Muscle layer of duodenum (tissue), 2 donors: ENCODE data around the gene DCAF11.

ENCODE experiments used
- H3K27ac ChIP-seq: one replicate; pipeline ENCODE4 v1.7.0; 2013; ENCODE audit warnings: mild to moderate bottlenecking, low read length
- H3K27me3 ChIP-seq: one replicate; pipeline ENCODE4 v1.7.0; 2013; ENCODE audit warnings: low read depth, mild to moderate bottlenecking, control low read depth, low read length
- H3K36me3 ChIP-seq, 2 donors: one replicate each; pipeline ENCODE4 v1.7.0; 2013; ENCODE audit warnings: low read length in 2 of 2, control low read depth in 1 of 2, mild to moderate bottlenecking in 1 of 2; ENCODE audit not compliant: insufficient read depth in 2 of 2, control insufficient read depth in 1 of 2
- H3K4me1 ChIP-seq, 2 donors: one replicate each; pipeline ENCODE4 v1.7.0; 2013; ENCODE audit warnings: low read length in 2 of 2, mild to moderate bottlenecking in 2 of 2, control low read depth in 1 of 2, moderate library complexity in 1 of 2; ENCODE audit not compliant: insufficient read depth in 2 of 2, control insufficient read depth in 1 of 2
- H3K4me3 ChIP-seq, 2 donors: one replicate each; pipeline ENCODE4 v1.7.0; 2013; ENCODE audit warnings: low read length in 2 of 2, low read depth in 1 of 2, mild to moderate bottlenecking in 1 of 2
- H3K9me3 ChIP-seq, 2 donors: one replicate each; pipeline ENCODE4 v1.7.0; 2013; ENCODE audit warnings: low read length in 2 of 2, control low read depth in 1 of 2, mild to moderate bottlenecking in 1 of 2; ENCODE audit not compliant: control insufficient read depth in 1 of 2
- donor health status: healthy.

DCAF11 gene

DNA sequence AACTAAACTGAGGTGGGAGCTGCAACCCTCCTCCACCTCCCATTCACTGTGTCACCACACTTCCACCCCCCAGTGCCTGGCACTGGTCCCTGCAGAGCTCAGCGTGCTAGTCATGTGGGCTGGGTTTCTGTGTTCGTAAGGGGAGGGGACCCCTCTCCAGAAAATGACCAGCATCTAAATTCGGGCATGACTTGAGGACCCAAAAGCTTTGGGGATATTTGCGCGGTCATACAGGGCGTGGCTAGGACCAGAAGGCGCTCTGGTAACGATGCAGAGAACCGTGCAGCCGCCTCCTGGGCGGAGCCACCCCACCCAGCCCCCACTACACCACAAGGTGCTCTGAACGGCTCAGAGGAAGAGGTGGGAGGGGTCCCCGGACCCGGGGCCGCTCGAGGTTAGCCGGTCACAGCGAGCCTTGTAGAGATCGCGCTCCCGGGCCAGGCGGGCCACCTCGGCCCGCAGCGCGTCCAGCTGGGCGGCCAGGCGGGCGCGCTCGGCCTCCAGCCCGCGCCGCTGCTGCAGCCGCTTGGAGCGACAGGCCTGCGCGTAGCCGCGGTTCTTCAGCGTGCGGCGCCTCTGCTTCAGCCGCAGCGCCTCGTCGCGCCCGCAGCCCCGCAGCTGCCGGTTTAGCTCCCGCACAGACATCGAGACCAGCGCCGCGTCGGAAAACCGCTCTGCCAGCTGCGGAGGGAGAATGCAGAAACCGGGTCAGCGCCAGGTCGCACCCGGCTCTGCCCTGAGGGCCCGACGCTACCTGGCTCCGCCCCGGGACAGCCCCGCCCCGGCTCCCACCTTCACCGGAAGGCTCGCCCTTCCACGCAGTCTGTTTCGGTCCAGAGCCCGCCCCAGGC lies 33.5 kb upstream of the DCAF11 start:
- peak overlapping the region; percentile 49 for H3K27ac ChIP-seq
- no peaks in the 10 kb centered on the region for H3K36me3 ChIP-seq
- H3K9me3 ChIP-seq = no peaks in the 10 kb centered on the region
- H3K4me3 ChIP-seq = peak overlapping the region; percentile 58 to 65
- no peaks in the 10 kb centered on the region for H3K27me3 ChIP-seq
- peaks cover 4 to 11% of the 10 kb centered on the region in 2 donors for H3K4me1 ChIP-seq

DNA sequence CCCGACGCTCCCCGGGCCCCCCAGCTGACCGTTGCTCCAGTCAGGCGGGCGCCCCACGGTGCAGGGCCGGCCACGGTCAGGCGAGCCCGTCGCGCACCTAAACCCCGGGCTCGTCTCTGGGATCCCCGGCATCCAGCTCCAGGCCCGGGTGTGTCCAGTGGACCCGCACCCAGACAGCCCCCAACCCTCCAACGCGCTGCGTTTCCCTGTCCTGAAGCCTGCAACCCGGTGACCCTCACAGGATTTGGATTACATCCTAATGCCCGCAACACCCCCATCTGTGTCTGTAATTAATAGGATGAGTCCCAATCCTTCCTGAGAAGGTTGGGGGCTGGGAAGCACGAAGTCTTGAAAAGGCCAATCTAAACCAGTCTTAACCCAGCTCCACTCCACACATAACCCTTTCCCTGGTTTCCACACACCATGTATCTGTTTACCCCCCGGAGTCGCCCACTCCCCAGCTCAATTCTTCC lies 32.8 kb upstream of the DCAF11 start:
- Histone ChIP-seq H3K27ac (no peak overlapping the region), H3K4me3 (peak overlapping the region in 1 of 2 donors; percentile 58), H3K4me1 (peaks cover 4 to 11% of the 10 kb centered on the region in 2 donors), H3K36me3 (no peaks in the 10 kb centered on the region), H3K9me3 (no peaks in the 10 kb centered on the region), H3K27me3 (no peaks in the 10 kb centered on the region)

- Histone ChIP-seq H3K4me1 (peaks cover 4 to 11% of the 10 kb centered on the region in 2 donors), H3K27me3 (no peaks in the 10 kb centered on the region), H3K9me3 (no peaks in the 10 kb centered on the region), H3K36me3 (no peaks in the 10 kb centered on the region), H3K4me3 (no peak overlapping the region), H3K27ac (no peak overlapping the region)
These were observed 32.0 kb upstream of the DCAF11 start for GRCh38 chr14:24082411-24083080.

- Histone ChIP-seq H3K36me3 (no peaks in the 10 kb centered on the region), H3K9me3 (no peaks in the 10 kb centered on the region)
These were observed 31.1 kb upstream of the DCAF11 start for GRCh38 chr14:24083462-24083861.

GRCh38 chr14:24084440-24084839 lies 30.1 kb upstream of the DCAF11 start:
- Histone ChIP-seq H3K4me1 (peaks cover 4 to 11% of the 10 kb centered on the region in 2 donors), H3K9me3 (no peaks in the 10 kb centered on the region), H3K36me3 (no peaks in the 10 kb centered on the region), H3K4me3 (no peak overlapping the region), H3K27ac (no peak overlapping the region), H3K27me3 (no peaks in the 10 kb centered on the region)

More at GRCh38 chr14:24083462-24083861, 31.1 kb upstream of the DCAF11 start:
- Histone ChIP-seq H3K27me3 (no peaks in the 10 kb centered on the region), H3K4me3 (no peak overlapping the region), H3K27ac (no peak overlapping the region), H3K4me1 (peaks cover 4 to 11% of the 10 kb centered on the region in 2 donors)

DNA sequence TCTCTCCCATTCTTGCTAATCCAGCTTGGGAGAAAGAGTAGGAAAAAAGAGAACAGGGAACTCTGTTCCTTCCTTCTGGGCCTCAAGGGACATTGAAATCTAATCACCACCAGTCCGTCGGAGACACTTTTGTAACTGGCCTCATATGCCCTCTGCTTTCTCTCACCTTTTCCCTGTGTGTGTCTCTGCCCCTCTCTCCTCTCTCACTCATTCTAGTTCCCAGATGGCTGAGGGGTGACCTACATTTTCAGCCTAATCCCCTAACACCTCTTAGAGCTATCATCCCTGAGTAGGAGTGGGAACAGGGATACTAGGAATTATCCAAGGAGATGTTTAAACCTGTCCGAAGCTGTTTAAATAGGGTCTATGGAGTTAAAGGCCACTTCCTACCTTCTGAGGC lies 29.4 kb upstream of the DCAF11 start:
- Histone ChIP-seq H3K27me3 (no peaks in the 10 kb centered on the region), H3K4me1 (peaks cover 4 to 11% of the 10 kb centered on the region in 2 donors), H3K36me3 (no peaks in the 10 kb centered on the region), H3K9me3 (no peaks in the 10 kb centered on the region), H3K4me3 (no peak overlapping the region), H3K27ac (no peak overlapping the region)

GRCh38 chr14:24086193-24086955 lies 28.2 kb upstream of the DCAF11 start:
- H3K4me1 ChIP-seq = peaks cover 0 to 4% of the 10 kb centered on the region in 2 donors
- H3K27ac ChIP-seq = no peak overlapping the region
- no peaks in the 10 kb centered on the region for H3K36me3 ChIP-seq
- no peaks in the 10 kb centered on the region for H3K27me3 ChIP-seq
- no peak overlapping the region for H3K4me3 ChIP-seq
- no peaks in the 10 kb centered on the region for H3K9me3 ChIP-seq

DNA sequence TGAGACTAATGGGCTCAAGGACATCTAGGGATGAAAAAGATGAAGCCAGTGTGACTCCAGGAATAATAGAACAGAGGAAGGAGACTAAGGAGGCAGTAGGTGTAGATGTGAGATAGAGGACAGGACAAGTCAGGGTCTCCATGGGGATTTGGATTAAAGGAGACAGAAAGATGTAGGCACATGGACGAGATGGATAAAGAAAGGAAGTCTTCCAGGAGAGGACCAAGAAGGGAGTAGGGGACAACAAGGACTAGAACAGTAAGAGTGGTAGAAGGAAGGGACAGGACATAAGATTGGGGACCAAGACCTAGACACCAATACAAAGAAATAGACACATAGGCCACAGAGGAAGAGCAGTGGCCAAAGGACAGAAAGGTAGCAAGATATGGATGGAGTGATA lies 27.6 kb upstream of the DCAF11 start:
- Histone ChIP-seq H3K27me3 (no peaks in the 10 kb centered on the region), H3K36me3 (no peaks in the 10 kb centered on the region), H3K27ac (no peak overlapping the region), H3K4me3 (no peak overlapping the region), H3K4me1 (no peaks in the 10 kb centered on the region), H3K9me3 (no peaks in the 10 kb centered on the region)

DNA sequence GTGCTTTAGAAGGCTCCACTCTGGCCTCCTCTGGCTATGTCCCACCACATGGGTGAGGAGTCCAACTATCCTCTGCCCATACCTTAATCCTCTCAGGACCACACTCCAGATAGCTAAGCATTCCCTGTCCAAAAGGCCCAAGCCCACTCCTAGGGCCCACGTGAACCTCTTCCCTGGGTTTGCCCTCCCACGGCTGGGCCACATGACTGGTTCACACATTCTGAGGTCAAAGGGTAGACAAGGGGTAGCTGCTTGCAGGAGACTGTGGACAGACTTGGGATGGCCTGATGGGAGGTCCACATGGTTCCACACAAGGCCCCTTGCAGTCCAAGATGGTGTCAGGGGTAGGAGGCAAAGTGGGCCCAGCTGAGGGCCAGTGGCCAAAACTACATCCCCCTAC lies 26.5 kb upstream of the DCAF11 start:
- Histone ChIP-seq H3K27ac (no peak overlapping the region), H3K27me3 (no peaks in the 10 kb centered on the region), H3K36me3 (no peaks in the 10 kb centered on the region), H3K4me3 (no peak overlapping the region), H3K9me3 (no peaks in the 10 kb centered on the region), H3K4me1 (no peaks in the 10 kb centered on the region)

DNA sequence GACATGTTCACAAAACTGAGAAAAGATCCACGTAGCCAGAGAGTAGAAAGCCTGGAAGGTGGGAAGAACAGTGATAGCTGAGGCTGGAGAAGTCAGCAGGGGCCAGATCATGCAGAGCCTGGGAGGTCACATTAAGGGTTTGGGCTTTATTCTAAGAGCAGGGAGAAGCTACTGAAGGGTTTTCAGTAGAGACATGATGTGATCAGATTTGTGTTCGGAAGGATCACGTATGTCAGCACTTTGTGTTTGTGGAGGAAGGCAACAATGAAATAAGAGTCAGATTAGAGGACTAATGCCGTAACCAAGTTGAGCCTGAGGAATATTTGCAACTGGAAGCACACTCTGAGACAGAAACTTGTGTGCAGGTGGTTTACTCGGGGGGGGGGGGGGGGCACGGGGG lies 24.7 kb upstream of the DCAF11 start:
- Histone ChIP-seq H3K36me3 (no peaks in the 10 kb centered on the region), H3K9me3 (no peaks in the 10 kb centered on the region)

DNA sequence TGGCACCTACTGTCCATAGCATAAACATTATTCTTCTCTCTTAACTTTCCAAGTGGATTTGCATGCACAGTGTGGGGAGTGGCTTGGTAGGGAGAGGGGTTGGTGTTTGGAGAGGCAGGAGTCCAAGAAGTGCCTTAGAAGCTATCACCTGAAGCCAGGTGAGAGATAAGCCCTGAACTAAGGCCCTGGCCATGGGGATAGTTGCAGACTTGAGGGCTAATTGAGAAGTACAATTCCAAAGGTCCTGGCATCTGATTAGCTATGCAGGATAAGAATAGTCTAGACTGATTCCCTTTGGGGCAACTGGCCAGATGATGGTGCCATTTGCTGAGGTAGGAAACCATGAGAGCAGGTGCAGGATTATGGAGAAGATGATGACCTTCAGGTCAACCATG lies 22.5 kb upstream of the DCAF11 start:
- H3K4me1 ChIP-seq = peaks cover 6 to 9% of the 10 kb centered on the region in 2 donors
- H3K4me3 ChIP-seq = no peak overlapping the region
- H3K9me3 ChIP-seq = no peaks in the 10 kb centered on the region
- H3K36me3 ChIP-seq = no peaks in the 10 kb centered on the region
- no peaks in the 10 kb centered on the region for H3K27me3 ChIP-seq
- H3K27ac ChIP-seq = no peak overlapping the region

More for the DNA sequence above, 24.7 kb upstream of the DCAF11 start:
- Histone ChIP-seq H3K4me3 (no peak overlapping the region), H3K27ac (no peak overlapping the region), H3K27me3 (no peaks in the 10 kb centered on the region), H3K4me1 (peaks cover 2 to 3% of the 10 kb centered on the region in 2 donors)
